ENCODE results near the gene C11orf91. TPM values are rescaled to one million over a fixed set of nuclear protein-coding genes. Genes with fewer than 3 reads are reported as not detected.

Gene C11orf91, protein sequence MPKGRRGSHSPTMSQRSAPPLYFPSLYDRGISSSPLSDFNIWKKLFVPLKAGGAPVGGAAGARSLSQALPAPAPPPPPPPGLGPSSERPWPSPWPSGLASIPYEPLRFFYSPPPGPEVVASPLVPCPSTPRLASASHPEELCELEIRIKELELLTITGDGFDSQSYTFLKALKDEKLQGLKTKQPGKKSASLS
- 1 to 10 TPM in 1 of 2 donors, not detected in 1; 1.0 TPM for total RNA-seq
- polyA plus RNA-seq (2013, experiment 1 of 2), result 0.89 TPM
- 1.1 TPM for polyA plus RNA-seq (2013, experiment 2 of 2)
- long read RNA-seq, experiment 1, partial matches to known transcripts, result 0 of 1 reads
- long read RNA-seq, experiment 1, other reads (novel, unspliced or antisense), result 0 of 1 reads
- long read RNA-seq, experiment 2, partial matches to known transcripts, result 0 of 1 reads
- long read RNA-seq, experiment 2, other reads (novel, unspliced or antisense), result 0 of 1 reads
- long read RNA-seq, experiment 3, result 0 reads
- long read RNA-seq, experiment 4, result 0 reads

DNA sequence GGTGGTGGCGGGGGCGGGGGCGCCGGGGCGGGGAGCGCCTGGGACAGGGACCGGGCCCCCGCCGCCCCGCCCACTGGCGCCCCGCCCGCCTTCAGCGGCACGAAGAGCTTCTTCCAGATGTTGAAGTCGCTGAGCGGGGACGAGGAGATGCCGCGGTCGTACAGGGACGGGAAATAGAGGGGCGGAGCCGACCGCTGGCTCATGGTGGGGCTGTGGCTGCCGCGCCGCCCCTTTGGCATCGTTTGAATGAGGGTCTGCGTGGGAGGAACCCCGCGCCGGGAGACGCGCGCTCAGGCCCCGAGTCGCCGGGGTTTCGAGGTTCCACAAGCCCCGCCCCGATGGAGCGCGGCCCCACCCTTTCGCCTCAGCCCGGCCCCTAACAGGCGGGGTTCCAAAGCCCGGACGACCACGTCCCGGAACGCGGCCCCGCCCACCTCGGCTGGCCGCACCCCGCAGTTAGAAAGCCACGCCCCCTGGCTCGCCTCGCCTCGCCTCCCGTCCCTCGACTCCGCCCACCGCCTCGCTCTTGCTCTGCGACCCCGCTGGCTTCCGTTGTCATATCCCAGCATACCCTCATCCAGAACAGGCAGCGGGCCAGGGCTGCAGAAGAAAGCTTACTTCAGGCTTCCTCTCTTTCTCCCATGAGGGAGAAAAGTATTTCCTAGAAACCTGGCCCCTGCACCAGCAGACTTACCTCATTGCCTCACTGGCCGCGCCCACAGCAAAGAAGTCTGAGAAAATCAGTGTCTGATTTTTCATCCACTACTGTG, at the start of gene C11orf91:
C11orf91 (minus strand) TSS at position 325 of the 770 bp plus-strand sequence; CDS start at position 239, 86 bp downstream.
- Histone ChIP-seq H3K27ac (ENCODE audit: low read depth, low read length) (peak within 1 kb of the TSS; percentile 76), H3K9ac (ENCODE audit: extremely low read depth, low read length, poor library complexity, severe bottlenecking) (no peak within 1 kb of the TSS), H3K27me3 (ENCODE audit: control insufficient read depth, insufficient read depth, low read length, poor library complexity, severe bottlenecking) (peaks cover 7% of the 10 kb centered on the region), H3K4me1 (ENCODE audit: control insufficient read depth, insufficient read depth, low read length) (peaks cover 21% of the 10 kb centered on the region), H3K36me3 (ENCODE audit: control insufficient read depth, insufficient read depth, low read length) (peaks cover 4% of the 10 kb centered on the region), H3K4me3 (ENCODE audit: low read length) (peak within 1 kb of the TSS; percentile 76), H3K9me3 (ENCODE audit: control insufficient read depth, low read length) (no peaks in the 10 kb centered on the region)
- H3K4me1 Mint-ChIP-seq, result peaks cover 66% of the 10 kb centered on the region
- no peaks in the 10 kb centered on the region for H3K9me3 Mint-ChIP-seq
- H3K27me3 Mint-ChIP-seq (ENCODE audit: insufficient read depth), result peaks cover 5% of the 10 kb centered on the region
- TF ChIP-seq, protein P1, sequence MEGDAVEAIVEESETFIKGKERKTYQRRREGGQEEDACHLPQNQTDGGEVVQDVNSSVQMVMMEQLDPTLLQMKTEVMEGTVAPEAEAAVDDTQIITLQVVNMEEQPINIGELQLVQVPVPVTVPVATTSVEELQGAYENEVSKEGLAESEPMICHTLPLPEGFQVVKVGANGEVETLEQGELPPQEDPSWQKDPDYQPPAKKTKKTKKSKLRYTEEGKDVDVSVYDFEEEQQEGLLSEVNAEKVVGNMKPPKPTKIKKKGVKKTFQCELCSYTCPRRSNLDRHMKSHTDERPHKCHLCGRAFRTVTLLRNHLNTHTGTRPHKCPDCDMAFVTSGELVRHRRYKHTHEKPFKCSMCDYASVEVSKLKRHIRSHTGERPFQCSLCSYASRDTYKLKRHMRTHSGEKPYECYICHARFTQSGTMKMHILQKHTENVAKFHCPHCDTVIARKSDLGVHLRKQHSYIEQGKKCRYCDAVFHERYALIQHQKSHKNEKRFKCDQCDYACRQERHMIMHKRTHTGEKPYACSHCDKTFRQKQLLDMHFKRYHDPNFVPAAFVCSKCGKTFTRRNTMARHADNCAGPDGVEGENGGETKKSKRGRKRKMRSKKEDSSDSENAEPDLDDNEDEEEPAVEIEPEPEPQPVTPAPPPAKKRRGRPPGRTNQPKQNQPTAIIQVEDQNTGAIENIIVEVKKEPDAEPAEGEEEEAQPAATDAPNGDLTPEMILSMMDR (conservative IDR thresholded peaks at IDR 0.05), result no peak
- peak within 1 kb of the TSS; percentile 87 for H3K27ac Mint-ChIP-seq
- no peaks in the 10 kb centered on the region for H3K36me3 Mint-ChIP-seq (ENCODE audit: low read depth)
- 0 to 2% methylated on average over 24 to 72 of the region's 72 CpGs for WGBS, 2 experiments (ENCODE audit: insufficient coverage in 1 of 2, insufficient read length in 1 of 2)
- peak; percentile 99 for DNase-seq
- H3K4me3 Mint-ChIP-seq, result peak within 1 kb of the TSS; percentile 66

DNA sequence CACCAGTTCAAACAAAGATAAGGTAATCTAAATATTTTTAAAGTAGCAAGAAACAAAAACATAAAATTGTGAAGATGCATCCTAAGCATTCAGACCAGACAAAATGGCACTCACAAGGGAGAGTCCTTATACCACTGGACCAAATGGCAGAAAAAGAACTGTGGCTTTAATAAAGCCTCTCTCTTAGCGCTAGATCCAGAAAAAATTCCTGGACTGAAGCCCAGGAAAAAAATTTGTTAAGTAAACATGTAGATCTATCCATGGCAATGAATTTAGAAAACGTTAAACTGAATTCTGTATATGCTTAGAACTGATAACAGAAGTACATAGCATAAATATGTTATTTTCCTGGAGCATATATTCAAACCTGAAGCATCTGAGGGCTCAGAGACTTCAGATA, 47.4 kb upstream of the C11orf91 start:
- WGBS, 2 experiments (ENCODE audit: insufficient coverage in 1 of 2, insufficient read length in 1 of 2), result 91 to 98% methylated on average over 1 to 2 of the region's 2 CpGs
- Mint-ChIP-seq H3K4me1 (peaks cover 9% of the 10 kb centered on the region), H3K9me3 (no peaks in the 10 kb centered on the region), H3K27me3 (ENCODE audit: insufficient read depth) (no peaks in the 10 kb centered on the region), H3K27ac (no peak overlapping the region), H3K4me3 (no peak overlapping the region), H3K36me3 (ENCODE audit: low read depth) (no peaks in the 10 kb centered on the region)
- Histone ChIP-seq H3K9ac (ENCODE audit: extremely low read depth, low read length, poor library complexity, severe bottlenecking) (no peak overlapping the region), H3K9me3 (ENCODE audit: control insufficient read depth, low read length) (no peaks in the 10 kb centered on the region), H3K36me3 (ENCODE audit: control insufficient read depth, insufficient read depth, low read length) (peaks cover 13% of the 10 kb centered on the region), H3K4me3 (ENCODE audit: low read length) (no peak overlapping the region), H3K27ac (ENCODE audit: low read depth, low read length) (no peak overlapping the region), H3K27me3 (ENCODE audit: control insufficient read depth, insufficient read depth, low read length, poor library complexity, severe bottlenecking) (no peaks in the 10 kb centered on the region), H3K4me1 (ENCODE audit: control insufficient read depth, insufficient read depth, low read length) (no peaks in the 10 kb centered on the region)
- TF ChIP-seq, protein P1 (conservative IDR thresholded peaks at IDR 0.05), result no peak
- no peak for DNase-seq

DNA sequence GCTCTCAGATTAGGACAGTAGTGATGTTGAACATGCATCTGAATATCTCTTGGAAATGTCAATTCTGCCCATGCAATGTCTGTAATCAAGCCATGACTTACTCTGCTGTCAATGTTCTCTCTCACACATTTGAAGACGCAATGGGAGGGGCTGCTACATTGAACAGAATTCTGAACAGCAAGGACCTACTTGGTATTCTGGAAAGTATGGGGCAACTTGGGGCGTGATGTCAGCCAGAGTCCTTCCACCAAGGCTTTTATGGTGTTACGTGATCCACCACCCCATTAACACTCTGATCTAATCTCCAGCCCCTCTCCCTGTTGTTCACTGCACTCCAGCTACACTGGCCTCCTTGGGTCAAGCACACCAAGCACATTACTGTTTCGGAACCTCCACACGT, 42.7 kb upstream of the C11orf91 start:
- Histone ChIP-seq H3K27me3 (ENCODE audit: control insufficient read depth, insufficient read depth, low read length, poor library complexity, severe bottlenecking) (no peaks in the 10 kb centered on the region), H3K36me3 (ENCODE audit: control insufficient read depth, insufficient read depth, low read length) (peaks cover 9% of the 10 kb centered on the region), H3K4me1 (ENCODE audit: control insufficient read depth, insufficient read depth, low read length) (no peaks in the 10 kb centered on the region), H3K9me3 (ENCODE audit: control insufficient read depth, low read length) (no peaks in the 10 kb centered on the region), H3K27ac (ENCODE audit: low read depth, low read length) (no peak overlapping the region), H3K4me3 (ENCODE audit: low read length) (no peak overlapping the region), H3K9ac (ENCODE audit: extremely low read depth, low read length, poor library complexity, severe bottlenecking) (no peak overlapping the region)
- H3K4me3 Mint-ChIP-seq, result no peak overlapping the region
- TF ChIP-seq, protein P1 (conservative IDR thresholded peaks at IDR 0.05), result no peak
- WGBS, 2 experiments (ENCODE audit: insufficient coverage in 1 of 2, insufficient read length in 1 of 2), result 88 to 92% methylated on average over 5 of the region's 5 CpGs
- no peak overlapping the region for H3K27ac Mint-ChIP-seq
- no peaks in the 10 kb centered on the region for H3K36me3 Mint-ChIP-seq (ENCODE audit: low read depth)
- H3K4me1 Mint-ChIP-seq, result peaks cover 9% of the 10 kb centered on the region
- peaks cover 3% of the 10 kb centered on the region for H3K27me3 Mint-ChIP-seq (ENCODE audit: insufficient read depth)
- H3K9me3 Mint-ChIP-seq, result peaks cover 3% of the 10 kb centered on the region
- no peak for DNase-seq
